SK-N-SH (cell line): Measurements from ENCODE around the gene HSFX2. TPM values are rescaled to one million over a fixed set of nuclear protein-coding genes. Genes with fewer than 3 reads are reported as not detected.
"Not testable (repeated sequence)": the region's sequence is repeated elsewhere in the genome, so short reads cannot be mapped to it uniquely, and the experiment has no call there.

Experiments used
- CTCF ChIA-PET: fragments of 300-600, 350-600 bp; formaldehyde crosslinking; extraction: SDS; loops from one replicate; lab custom pipeline; 2021; lab: Yijun Ruan, JAX
- POLR2A ChIA-PET: fragments of 350-600 bp; sonication (Branson Sonifier 250); formaldehyde crosslinking; extraction: SDS; loops from one replicate; lab custom pipeline; 2020; ENCODE audit warnings: antibody characterized with exemption, inconsistent platforms; lab: Yijun Ruan, JAX
- DNase-seq: peaks from one replicate; pipeline ENCODE4 v3.0.0; 2012
- H2AFZ ChIP-seq: fragments of 200-600 bp; sonication (generic); 2 replicates; pipeline ENCODE4 v1.8.1; 2016; ENCODE audit warnings: antibody characterized with exemption, mild to moderate bottlenecking, low read depth
- H3F3A ChIP-seq: fragments of 200-600 bp; sonication (generic); replicated peaks from 2 replicates; pipeline ENCODE3; 2016; ENCODE audit warnings: antibody characterized with exemption, mild to moderate bottlenecking; ENCODE audit not compliant: insufficient read depth
- H3K27ac ChIP-seq, 2 experiments: fragments of 200-500 bp in 1 of 2; fragments of 200-600 bp in 1 of 2; sonication (Bioruptor generic) in 1 of 2; sonication (generic), shearing (Covaris generic) in 1 of 2; 2 replicates each; pipeline versions ENCODE4 v1.5.1 to v1.6.1; 2014 to 2016; ENCODE audit warnings: low read depth in 2 of 2, inconsistent platforms in 1 of 2, low read length in 1 of 2, mild to moderate bottlenecking in 1 of 2, mixed read lengths in 1 of 2
- H3K27me3 ChIP-seq: fragments of 200-600 bp; sonication (generic), shearing (Covaris generic); 2 replicates; pipeline ENCODE4 v1.6.1; 2016; ENCODE audit warnings: mixed run types; ENCODE audit not compliant: insufficient read depth
- H3K36me3 ChIP-seq, 2 experiments: fragments of 200-500 bp in 1 of 2; fragments of 200-600 bp in 1 of 2; sonication (Bioruptor generic) in 1 of 2; sonication (generic) in 1 of 2; replicated peaks in 1 of 2; 2 replicates each; pipeline versions ENCODE3 to v1.5.1; 2014 to 2016; ENCODE audit warnings: low read length in 1 of 2, mild to moderate bottlenecking in 1 of 2; ENCODE audit not compliant: insufficient read depth in 2 of 2, control insufficient read depth in 1 of 2
- H3K4me1 ChIP-seq, 2 experiments: fragments of 200-500 bp in 1 of 2; fragments of 200-600 bp in 1 of 2; sonication (Bioruptor generic) in 1 of 2; sonication (generic), shearing (Covaris generic) in 1 of 2; 2 replicates each; pipeline versions ENCODE4 v1.5.1 to v1.6.1; 2014 to 2016; ENCODE audit warnings: low read depth in 1 of 2, low read length in 1 of 2, mixed run types in 1 of 2; ENCODE audit not compliant: insufficient read depth in 2 of 2, control insufficient read depth in 1 of 2
- H3K4me2 ChIP-seq: fragments of 200-600 bp; sonication (generic), shearing (Covaris generic); 2 replicates; pipeline ENCODE4 v1.6.1; 2017; ENCODE audit warnings: mixed run types
- H3K4me3 ChIP-seq, 2 experiments: fragments of 200-500 bp in 1 of 2; fragments of 200-600 bp in 1 of 2; sonication (Bioruptor generic) in 1 of 2; sonication (generic), shearing (Covaris generic) in 1 of 2; 2 replicates each; pipeline versions ENCODE4 v1.5.1 to v1.8.1; 2014 to 2016; ENCODE audit warnings: low read depth in 2 of 2, inconsistent platforms in 1 of 2, low read length in 1 of 2, mild to moderate bottlenecking in 1 of 2, mixed read lengths in 1 of 2, moderate library complexity in 1 of 2
- H3K79me2 ChIP-seq: fragments of 200-600 bp; sonication (generic); 2 replicates; pipeline ENCODE4 v1.8.1; 2017; ENCODE audit warnings: mild to moderate bottlenecking; ENCODE audit not compliant: insufficient read depth
- H3K9ac ChIP-seq: fragments of 200-600 bp; sonication (generic); 2 replicates; pipeline ENCODE4 v1.6.1; 2017; ENCODE audit warnings: mixed run types
- H3K9me2 ChIP-seq: fragments of 200-600 bp; sonication (generic); 2 replicates; pipeline ENCODE4 v1.6.1; 2017; ENCODE audit warnings: mixed run types
- H3K9me3 ChIP-seq: fragments of 200-600 bp; sonication (generic); 2 replicates; pipeline ENCODE4 v1.6.1; 2017; ENCODE audit warnings: mixed run types, mild to moderate bottlenecking, moderate library complexity
- H4K20me1 ChIP-seq: fragments of 200-600 bp; sonication (generic); 2 replicates; pipeline ENCODE4 v1.6.1; 2017; ENCODE audit warnings: mild to moderate bottlenecking, mixed run types; ENCODE audit not compliant: insufficient read depth
- EP300 ChIP-seq, 2 experiments: IDR thresholded peaks; 2 replicates each; pipeline versions ENCODE4 v1.4.0 to v1.6.1; 2012; ENCODE audit warnings: borderline replicate concordance in 1 of 2, low read depth in 1 of 2, low read length in 1 of 2
- GABPA ChIP-seq: IDR thresholded peaks from 2 replicates; pipeline ENCODE4 v1.4.0; 2012; ENCODE audit warnings: low read depth, mild to moderate bottlenecking
- JUND ChIP-seq: IDR thresholded peaks from 2 replicates; pipeline ENCODE4 v1.4.0; 2012
- PBX3 ChIP-seq: IDR thresholded peaks from 2 replicates; pipeline ENCODE4; 2012
- RAD21 ChIP-seq: IDR thresholded peaks from 2 replicates; pipeline ENCODE4 v1.6.1; 2012; ENCODE audit warnings: mild to moderate bottlenecking, low read length
- RFX5 ChIP-seq: IDR thresholded peaks from 2 replicates; pipeline ENCODE4 v1.6.1; 2012; ENCODE audit warnings: mild to moderate bottlenecking, improper control_type of control experiment, low read length
- TCF12 ChIP-seq: IDR thresholded peaks from 2 replicates; pipeline ENCODE4 v1.4.0; 2012
- WGBS: methylation state at CpG from one replicate; pipeline ENCODE4 v1.1.6; 2017; ENCODE audit warnings: low lambda C conversion rate; 5-methylcytosine and 5-hydroxymethylcytosine counted together
- polyA plus RNA-seq, 3 experiments: library from polyadenylated mRNA; depleted of rRNA; stranded (reverse); fragments of >200 nt; gene quantifications; 2 replicates each; pipeline ENCODE4 v1.2.3, GENCODE V29; 2012

HSFX2 gene
- 0.06 and 0.07 TPM in 2 replicates for polyA plus RNA-seq (2012; rRNA removed)
- polyA plus RNA-seq (2012; cell fraction: cytosol; rRNA removed) = 0.05 and 0.13 TPM in 2 replicates
- 0.13 and 0.52 TPM in 2 replicates for polyA plus RNA-seq (2012; cell fraction: nucleus; rRNA removed)

- H3K4me1 ChIP-seq = not testable (repeated sequence)
- no CpG with 5 or more reads among the region's 17 CpGs for WGBS
These were observed at the start of gene HSFX2 for GRCh38 chrX:149595214-149595613. Gene HSFX2 (minus strand): TSS chrX:149595314. CDS start chrX:149594700, 614 bp downstream.

GRCh38 chrX:149643496-149643895 is 48.4 kb upstream of the HSFX2 start:
- Histone ChIP-seq H3K4me3 (no peak overlapping the region), H3K36me3 (no peaks in the 10 kb centered on the region), H3K79me2 (no peaks in the 10 kb centered on the region), H3K9ac (no peak overlapping the region), H3K27me3 (no peaks in the 10 kb centered on the region), H3K4me1 (no peaks in the 10 kb centered on the region), H2AFZ (no peak overlapping the region), H3K27ac (no peak overlapping the region), H3F3A (no peaks in the 10 kb centered on the region), H3K9me2 (no peaks in the 10 kb centered on the region), H3K4me2 (no peak overlapping the region), H3K9me3 (no peaks in the 10 kb centered on the region; the same call in 1 of the 2 replicates), H4K20me1 (no peaks in the 10 kb centered on the region)
- CTCF ChIA-PET = no interaction called here
- POLR2A ChIA-PET = no interaction called here
- TF ChIP-seq GABPA = no peak
- WGBS = 22% methylated on average over 4 of the region's 4 CpGs
- DNase-seq = no peak

More at GRCh38 chrX:149595214-149595613, at the start of gene HSFX2:
- H3K9me3 ChIP-seq, DNase-seq, H3K9me2 ChIP-seq, H3K36me3 ChIP-seq, H3K79me2 ChIP-seq, H3K27me3 ChIP-seq, H4K20me1 ChIP-seq, H3F3A ChIP-seq, H3K4me3 ChIP-seq, H2AFZ ChIP-seq, CTCF ChIA-PET, POLR2A ChIA-PET, H3K9ac ChIP-seq, H3K27ac ChIP-seq, H3K4me2 ChIP-seq: not testable (repeated sequence)

GRCh38 chrX:149641835-149642234 is 46.7 kb upstream of the HSFX2 start:
- POLR2A ChIA-PET = no interaction called here
- Histone ChIP-seq H3F3A (no peaks in the 10 kb centered on the region), H3K4me3 (no peak overlapping the region), H4K20me1 (no peaks in the 10 kb centered on the region), H3K9me3 (no peaks in the 10 kb centered on the region; the same call in 1 of the 2 replicates), H3K36me3 (no peaks in the 10 kb centered on the region), H3K9me2 (no peaks in the 10 kb centered on the region), H3K9ac (no peak overlapping the region), H2AFZ (no peak overlapping the region)
- TF ChIP-seq PBX3 = peak; percentile 46
- 0 out of 2 replicates have a peak, but pooled peaks have one; percentile 22 for TF ChIP-seq JUND
- TF ChIP-seq EP300 (IDR thresholded peaks at IDR 0.05; ENCODE audit: borderline replicate concordance in 1 of 2, low read depth in 1 of 2, low read length in 1 of 2) = 0 out of 4 replicates have a peak, but pooled peaks of 1 of the 2 experiments have one; percentile 28
- TF ChIP-seq RAD21 = no peak
- TF ChIP-seq TCF12 = peak; percentile 77
- TF ChIP-seq RFX5 = no peak
- TF ChIP-seq, all 33 proteins: peak for 4
- no peak overlapping the region for H3K27ac ChIP-seq
- H3K4me1 ChIP-seq = no peaks in the 10 kb centered on the region
- whole genome bisulfite sequencing = 0% methylated on average over 2 of the region's 2 CpGs
- H3K4me2 ChIP-seq = no peak overlapping the region
- no peaks in the 10 kb centered on the region for H3K79me2 ChIP-seq
- no peak for DNase-seq
- H3K27me3 ChIP-seq = no peaks in the 10 kb centered on the region
- CTCF ChIA-PET = no interaction called here
